DMS153 (cell line): ENCODE results near the gene PPFIA4.

Experiments
- DNase-seq: peaks from one replicate; lab custom pipeline; 2025; lab: John Stamatoyannopoulos, UW

The PPFIA4 gene

DNA sequence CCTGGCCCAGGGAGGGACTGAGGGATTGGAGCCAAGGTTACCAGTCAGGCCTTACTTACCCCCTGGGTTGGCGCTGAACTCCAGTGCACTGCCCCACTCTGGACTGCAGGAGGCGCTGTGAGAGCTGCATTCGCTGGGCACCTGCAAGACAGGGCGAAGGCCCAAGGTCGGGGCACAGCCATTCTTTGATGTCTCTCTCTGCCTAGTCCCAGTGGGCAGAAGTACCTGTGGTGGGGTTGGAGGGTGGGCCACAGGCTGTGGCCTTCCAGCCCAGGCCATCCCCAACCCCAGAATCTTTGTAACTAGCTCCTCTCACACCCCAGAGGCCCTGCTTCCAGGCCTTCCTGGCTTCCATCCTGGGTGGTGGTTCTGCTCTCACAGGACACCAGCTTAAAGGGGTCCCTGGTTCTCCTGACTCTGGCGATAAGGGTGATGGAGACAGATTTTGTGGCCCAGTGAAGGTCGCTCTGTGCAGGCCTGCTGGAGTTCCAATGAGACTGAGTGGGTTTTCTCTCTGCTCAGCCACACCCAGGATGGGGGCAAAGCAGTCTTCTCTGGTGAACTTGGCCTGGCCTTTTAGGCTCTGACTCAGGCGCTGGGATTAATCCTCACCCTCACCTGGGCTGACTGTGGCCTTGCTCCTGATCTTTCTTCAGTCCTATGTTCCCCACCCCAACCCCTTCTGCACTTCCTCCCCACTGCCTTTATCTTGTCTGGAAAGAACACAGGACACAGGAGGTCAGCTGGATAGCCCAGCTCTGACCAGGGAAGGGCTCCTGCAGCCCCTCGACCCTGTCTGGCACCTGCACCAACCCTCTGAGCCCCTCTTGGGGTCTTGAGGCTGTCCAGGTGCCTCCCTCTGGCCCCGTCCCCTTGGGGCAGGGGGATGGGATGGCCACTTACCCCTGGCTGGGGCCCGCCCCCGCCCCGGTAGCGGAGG, 58.6 kb downstream of the PPFIA4 start:
- no peak for DNase-seq

- no peak for DNase-seq
Measured at GRCh38 chr1:203085528-203086406, 59.5 kb downstream of the PPFIA4 start, which contains the start of gene MYOG. Gene MYOG (minus strand): TSS chr1:203086012. CDS start chr1:203085961, 51 bp downstream.

DNA sequence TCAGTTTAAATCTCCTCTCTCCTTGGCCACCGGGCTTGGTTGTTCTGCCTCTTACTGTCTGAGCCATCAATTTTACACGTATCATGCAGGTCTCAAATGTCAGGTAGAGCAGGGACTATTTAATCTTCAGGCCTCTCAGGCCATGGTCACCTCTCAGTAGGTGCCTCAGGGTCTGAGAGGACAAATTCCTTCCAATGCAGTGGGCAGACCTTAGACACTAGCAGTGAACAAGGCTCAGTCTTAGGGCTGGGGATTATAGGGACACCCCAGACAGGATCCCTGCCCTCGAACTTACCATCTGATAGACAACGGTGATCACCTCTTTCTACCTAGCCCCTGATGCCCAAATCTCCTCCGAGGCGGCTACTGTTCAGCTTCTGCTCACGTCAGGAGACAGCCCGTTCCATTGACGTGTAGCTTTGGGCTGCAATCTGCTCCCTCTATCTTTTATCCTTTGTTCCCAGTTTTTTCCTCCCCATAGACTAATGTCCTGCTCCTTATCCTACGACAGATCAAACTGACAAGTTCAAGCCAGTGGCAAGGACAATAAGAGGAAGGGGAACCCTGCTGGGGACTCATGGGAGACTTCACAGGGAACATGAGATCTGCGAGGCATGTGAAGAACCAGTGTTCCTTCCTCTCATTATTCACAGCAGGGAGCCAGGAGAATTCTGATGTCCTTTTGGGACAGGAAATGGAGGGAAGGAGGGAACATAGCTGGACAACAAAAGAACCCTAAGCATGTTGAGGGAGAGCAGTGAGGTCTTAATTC, 60.9 kb downstream of the PPFIA4 start:
- no peak for DNase-seq

GRCh38 chr1:203088441-203088840, 62.1 kb downstream of the PPFIA4 start:
- no peak for DNase-seq

DNA sequence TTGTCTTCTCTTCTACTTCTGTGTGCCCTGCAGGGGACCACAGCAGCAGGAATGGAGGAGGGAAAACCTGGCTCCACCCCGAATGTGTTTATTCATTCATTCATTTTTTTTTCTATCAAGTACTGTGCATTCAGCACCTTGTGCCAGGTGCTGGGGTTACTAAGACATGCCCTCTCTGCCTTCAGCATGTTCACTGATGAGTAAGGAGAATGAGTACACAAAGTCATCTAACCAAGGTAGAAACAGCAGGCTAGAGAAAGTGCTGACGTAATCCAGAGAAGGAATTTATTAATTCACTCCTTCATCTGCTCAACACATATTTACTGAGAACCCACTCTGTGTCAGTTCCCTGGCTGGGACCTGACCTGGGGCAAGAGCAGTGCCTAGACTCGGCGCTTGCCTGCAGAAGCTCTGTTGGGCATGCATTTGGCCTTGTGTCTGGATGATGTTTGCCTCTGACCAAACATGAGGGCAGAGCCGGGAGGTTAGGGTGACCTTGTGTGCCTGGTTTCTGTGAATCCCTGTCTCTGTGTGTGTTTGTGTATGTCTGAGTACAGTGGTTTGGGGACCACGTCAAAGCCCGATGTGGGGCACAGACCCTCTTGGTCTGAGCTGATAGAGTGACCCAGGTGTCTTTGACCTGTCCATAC, 62.8 kb downstream of the PPFIA4 start:
- DNase-seq, result no peak

DNA sequence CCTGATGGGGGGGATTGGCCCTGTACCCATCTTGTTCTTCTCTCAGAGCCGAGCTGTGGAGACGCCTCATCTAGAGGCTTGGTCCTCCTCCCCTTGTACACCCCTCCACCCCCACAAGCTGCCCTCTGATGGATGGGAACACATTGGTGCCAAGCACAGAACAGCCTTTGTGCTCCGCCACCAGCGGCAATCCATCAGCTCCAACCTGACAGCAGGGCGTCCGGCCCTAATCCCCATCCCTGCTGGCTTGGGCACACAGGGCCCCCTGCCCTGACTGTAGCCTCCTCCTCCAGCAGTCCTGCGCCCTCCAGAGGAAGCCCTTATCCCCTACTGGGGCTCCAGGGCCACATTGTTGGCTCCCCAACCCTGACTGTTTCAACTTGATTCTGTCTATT, 63.4 kb downstream of the PPFIA4 start:
- no peak for DNase-seq

- no peak for DNase-seq
Measured at GRCh38 chr1:203090421-203091198, 64.3 kb downstream of the PPFIA4 start.

GRCh38 chr1:203091199-203091477, 64.8 kb downstream of the PPFIA4 start:
- no peak for DNase-seq

GRCh38 chr1:203091761-203092330, 65.6 kb downstream of the PPFIA4 start:
- no peak for DNase-seq

- DNase-seq, result no peak
Measured at GRCh38 chr1:203093754-203094410, 67.6 kb downstream of the PPFIA4 start.

GRCh38 chr1:203095061-203095690, 68.9 kb downstream of the PPFIA4 start:
- DNase-seq, result no peak

GRCh38 chr1:203096566-203096965, 70.3 kb downstream of the PPFIA4 start:
- no peak for DNase-seq

GRCh38 chr1:203097001-203097400, 70.7 kb downstream of the PPFIA4 start:
- no peak for DNase-seq

GRCh38 chr1:203098445-203098844, 72.2 kb downstream of the PPFIA4 start:
- no peak for DNase-seq

- no peak for DNase-seq
Measured at GRCh38 chr1:203098914-203099520, 72.7 kb downstream of the PPFIA4 start.

DNA sequence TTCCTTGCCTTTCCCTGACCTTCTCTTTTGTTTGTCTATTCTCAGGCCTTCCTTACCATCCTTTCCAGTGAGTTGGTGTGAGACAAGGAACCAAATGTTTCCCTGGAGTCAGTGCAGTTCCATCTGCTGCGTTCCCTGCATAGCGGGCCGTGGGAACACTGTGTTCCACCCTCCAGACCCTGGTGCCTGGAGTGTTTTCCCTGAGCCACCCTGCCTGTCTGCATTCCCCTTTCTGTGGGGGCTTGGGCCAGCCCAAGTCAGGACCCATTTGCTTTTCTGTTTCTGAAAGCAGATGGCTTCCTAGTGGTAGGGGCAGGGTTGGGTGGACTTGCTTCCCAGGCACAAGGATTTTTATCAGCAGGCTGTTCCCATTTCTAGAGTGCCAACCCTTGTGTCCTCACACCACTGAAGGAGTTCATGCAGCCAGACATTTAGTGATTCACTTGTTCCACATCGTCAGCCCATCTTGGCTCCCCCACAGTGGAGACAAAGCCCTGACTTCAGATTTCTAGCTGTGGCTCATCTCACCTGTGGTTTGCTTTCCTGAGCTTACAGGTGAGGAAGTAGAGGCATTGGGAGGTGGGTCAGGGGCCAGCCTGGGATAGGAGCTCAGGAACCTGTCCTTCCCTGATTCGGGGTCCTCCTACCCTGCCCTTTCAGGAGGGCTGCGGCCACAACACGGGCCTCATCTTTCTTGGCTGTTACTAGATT, 73.7 kb downstream of the PPFIA4 start:
- no peak for DNase-seq

GRCh38 chr1:203100516-203100869, 74.2 kb downstream of the PPFIA4 start:
- no peak for DNase-seq

GRCh38 chr1:203101813-203102634, 75.7 kb downstream of the PPFIA4 start:
- DNase-seq, result no peak
